ENCODE results near the gene TDRD12.
A peak's percentile ranks its signal among the peaks of the same experiment; 100 is the strongest.
"Not testable (repeated sequence)": the region's sequence is repeated elsewhere in the genome, so short reads cannot be mapped to it uniquely, and the experiment has no call there.

Gene TDRD12

GRCh38 chr19:32750441-32751055 lies 31.0 kb downstream of the TDRD12 start:
- peak; percentile 79 for DNase-seq

- no peak for DNase-seq
These were observed 31.5 kb downstream of the TDRD12 start for GRCh38 chr19:32751066-32751465.

- DNase-seq = no peak
These were observed 37.6 kb downstream of the TDRD12 start for GRCh38 chr19:32757189-32757588.

GRCh38 chr19:32765365-32765764 lies 45.8 kb downstream of the TDRD12 start:
- not testable (repeated sequence) for DNase-seq

- no peak for DNase-seq
These were observed 48.5 kb downstream of the TDRD12 start for GRCh38 chr19:32767951-32768679.

- no peak for DNase-seq
These were observed 52.0 kb downstream of the TDRD12 start for GRCh38 chr19:32771596-32771995.

GRCh38 chr19:32773126-32773525 lies 53.6 kb downstream of the TDRD12 start:
- DNase-seq = no peak

- no peak for DNase-seq
These were observed 59.5 kb downstream of the TDRD12 start for GRCh38 chr19:32779082-32779481.

- no peak for DNase-seq
These were observed 61.7 kb downstream of the TDRD12 start for GRCh38 chr19:32781280-32781679.

GRCh38 chr19:32782089-32782488 lies 62.5 kb downstream of the TDRD12 start:
- DNase-seq = not testable (repeated sequence)

GRCh38 chr19:32787161-32787813 lies 67.7 kb downstream of the TDRD12 start:
- DNase-seq = not testable (repeated sequence)

GRCh38 chr19:32787895-32788294 lies 68.3 kb downstream of the TDRD12 start:
- DNase-seq = not testable (repeated sequence)

- no peak for DNase-seq
These were observed 69.9 kb downstream of the TDRD12 start for GRCh38 chr19:32789429-32789828.

GRCh38 chr19:32798201-32798600 lies 78.6 kb downstream of the TDRD12 start:
- DNase-seq = no peak

GRCh38 chr19:32800191-32800590 lies 80.6 kb downstream of the TDRD12 start:
- DNase-seq = no peak

GRCh38 chr19:32800754-32801153 lies 81.2 kb downstream of the TDRD12 start:
- no peak for DNase-seq

- peak; percentile 44 for DNase-seq
These were observed 83.3 kb downstream of the TDRD12 start for GRCh38 chr19:32802840-32803239.

GRCh38 chr19:32808236-32808635 lies 88.7 kb downstream of the TDRD12 start:
- no peak for DNase-seq

GRCh38 chr19:32809254-32809653 lies 89.7 kb downstream of the TDRD12 start:
- no peak for DNase-seq

- DNase-seq = peak; percentile 14
These were observed 90.2 kb downstream of the TDRD12 start for GRCh38 chr19:32809754-32810153.

- DNase-seq = no peak
These were observed 90.9 kb downstream of the TDRD12 start for GRCh38 chr19:32810452-32810851.

GRCh38 chr19:32811151-32811550 lies 91.6 kb downstream of the TDRD12 start:
- no peak for DNase-seq

- DNase-seq = no peak
These were observed 92.5 kb downstream of the TDRD12 start for GRCh38 chr19:32812036-32812435.

- no peak for DNase-seq
These were observed 93.0 kb downstream of the TDRD12 start for GRCh38 chr19:32812571-32812970.
